GM23338 (cell line): ENCODE measurements around the gene TMEM134. TPM values are rescaled to one million over a fixed set of nuclear protein-coding genes. Genes with fewer than 3 reads are reported as not detected.

ENCODE experiments used
- ATAC-seq: fragments of 200-7000 bp; cut with Tn5 transposase; 3 replicates; pipeline ENCODE4 v1.9.1; 2020
- DNase-seq: peaks from one replicate; pipeline ENCODE4 v3.0.0-alpha.2; 2015; ENCODE audit warnings: low spot score
- H2AFZ ChIP-seq: fragments of 200-600 bp; sonication (generic); 2 replicates; pipeline ENCODE4 v1.8.0; 2016; ENCODE audit warnings: antibody characterized with exemption, mild to moderate bottlenecking, moderate library complexity
- H3F3A ChIP-seq: fragments of 200-600 bp; sonication (generic); replicated peaks from 2 replicates; pipeline ENCODE4 v1.8.0; 2017; ENCODE audit warnings: antibody characterized with exemption, mixed run types, low read depth
- H3K27ac ChIP-seq: fragments of 200-600 bp; sonication (generic); 2 replicates; pipeline ENCODE4 v1.6.1; 2016; ENCODE audit warnings: low read depth
- H3K27me3 ChIP-seq: fragments of 200-600 bp; sonication (generic); 2 replicates; pipeline ENCODE4 v1.8.0; 2016; ENCODE audit warnings: mild to moderate bottlenecking, mixed run types, moderate library complexity; ENCODE audit not compliant: insufficient read depth
- H3K36me3 ChIP-seq: fragments of 200-600 bp; sonication (generic); 2 replicates; pipeline ENCODE4 v1.8.0; 2016; ENCODE audit warnings: mild to moderate bottlenecking; ENCODE audit not compliant: insufficient read depth
- H3K4me1 ChIP-seq: fragments of 200-600 bp; sonication (generic); 2 replicates; pipeline ENCODE4 v1.8.0; 2016; ENCODE audit warnings: mild to moderate bottlenecking, moderate library complexity; ENCODE audit not compliant: insufficient read depth
- H3K4me2 ChIP-seq: fragments of 200-600 bp; sonication (generic); 2 replicates; pipeline ENCODE4 v1.7.1; 2017; ENCODE audit warnings: mixed run types
- H3K4me3 ChIP-seq: fragments of 200-600 bp; sonication (generic); 2 replicates; pipeline ENCODE4 v1.6.1; 2016; ENCODE audit warnings: mixed run types
- H3K79me2 ChIP-seq: fragments of 200-600 bp; sonication (generic); replicated peaks from 2 replicates; pipeline ENCODE4 v1.8.0; 2017; ENCODE audit warnings: mild to moderate bottlenecking; ENCODE audit not compliant: insufficient read depth
- H3K9me2 ChIP-seq: fragments of 200-600 bp; sonication (generic); 2 replicates; pipeline ENCODE4 v1.8.0; 2017; ENCODE audit not compliant: insufficient read depth
- H4K20me1 ChIP-seq: fragments of 200-600 bp; sonication (generic); replicated peaks from 2 replicates; pipeline ENCODE4 v1.8.0; 2017; ENCODE audit warnings: mild to moderate bottlenecking; ENCODE audit not compliant: insufficient read depth
- H3K27ac Mint-ChIP-seq: 2 replicates; pipeline ENCODE4 v1.8.0; 2020; ENCODE audit warnings: inconsistent platforms, mild to moderate bottlenecking, moderate library complexity, mixed read lengths
- H3K27me3 Mint-ChIP-seq: 3 replicates; pipeline ENCODE4 v1.8.0; 2022; ENCODE audit warnings: low read depth, mild to moderate bottlenecking, moderate library complexity, mixed read lengths, inconsistent platforms; ENCODE audit not compliant: insufficient read depth, poor library complexity
- H3K36me3 Mint-ChIP-seq: 3 replicates; pipeline ENCODE4 v1.8.0; 2021; ENCODE audit warnings: low read depth, mild to moderate bottlenecking, inconsistent platforms, moderate library complexity, mixed read lengths
- H3K4me1 Mint-ChIP-seq: 3 replicates; pipeline ENCODE4 v1.8.0; 2020; ENCODE audit warnings: mild to moderate bottlenecking, inconsistent platforms, mixed read lengths
- H3K4me3 Mint-ChIP-seq: 3 replicates; pipeline ENCODE4 v1.8.0; 2021; ENCODE audit warnings: moderate library complexity, mild to moderate bottlenecking, inconsistent platforms, mixed read lengths
- H3K9me3 Mint-ChIP-seq: 3 replicates; pipeline ENCODE4 v1.8.0; 2020; ENCODE audit warnings: moderate library complexity, mild to moderate bottlenecking, inconsistent platforms, mixed read lengths
- EZH2phosphoT487 ChIP-seq: fragments of 200-600 bp; sonication (generic); IDR thresholded peaks from one replicate; pipeline ENCODE4 v1.8.1; 2018; ENCODE audit warnings: antibody characterized with exemption; ENCODE audit not compliant: unreplicated experiment
- NANOG ChIP-seq: IDR thresholded peaks from 2 replicates; pipeline ENCODE4 v1.6.1; 2016; ENCODE audit warnings: antibody characterized with exemption, borderline replicate concordance
- POLR2AphosphoS5 ChIP-seq: IDR thresholded peaks from 2 replicates; pipeline ENCODE4 v1.6.1; 2016; ENCODE audit warnings: antibody characterized with exemption, low read depth
- STAT1 ChIP-seq: IDR thresholded peaks from one replicate; pipeline ENCODE4 v1.6.1; 2016; ENCODE audit warnings: antibody characterized with exemption; ENCODE audit not compliant: unreplicated experiment
- polyA plus RNA-seq: library from polyadenylated mRNA; unstranded; fragments of >200 nt; fragmentation: Nextera tagmentation; extraction: Ambion mirVana; gene quantifications from 2 replicates; pipeline ENCODE4 v1.2.1, GENCODE V29; 2016
- total RNA-seq: library from RNA; depleted of rRNA; stranded (reverse); fragments of >200 nt; shearing (Covaris generic); gene quantifications from 2 replicates; pipeline ENCODE4 v1.2.3, GENCODE V29; 2014
- TF ChIP-seq, protein P1 (sequence below): fragments of 250-450 bp; sonication (Bioruptor Pico); IDR thresholded peaks from 2 replicates; pipeline ENCODE4 v1.5.0; 2020; ENCODE audit warnings: mild to moderate bottlenecking, moderate library complexity
- TF ChIP-seq, protein P2 (sequence below): IDR thresholded peaks from one replicate; pipeline ENCODE4 v1.6.1; 2018; ENCODE audit warnings: antibody characterized with exemption; ENCODE audit not compliant: unreplicated experiment

TMEM134 gene
- total and polyA plus RNA-seq, 2 experiments from 2014 or later = 61.4 to 69.2 TPM

DNA sequence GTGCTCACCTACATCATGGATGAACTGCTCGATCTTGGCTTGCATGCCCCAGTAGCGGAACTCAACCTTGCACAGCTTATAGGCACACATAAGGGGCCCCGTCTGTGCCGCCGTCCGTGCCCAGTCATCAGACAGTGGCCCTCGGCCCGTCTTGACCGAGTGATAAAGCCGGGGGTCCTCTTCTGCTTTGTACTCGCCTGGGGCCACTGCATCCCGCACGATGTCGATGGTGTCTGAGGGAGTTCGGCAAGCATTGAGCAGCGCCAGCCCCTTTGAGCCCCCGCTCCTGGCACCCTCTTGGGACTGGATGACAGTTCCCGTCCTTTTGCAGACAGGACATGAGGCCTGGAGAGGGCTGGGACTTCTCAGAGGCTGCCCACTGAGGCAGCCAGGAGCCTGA, 32.8 kb upstream of the TMEM134 start (continued):
- TF ChIP-seq, protein P1, sequence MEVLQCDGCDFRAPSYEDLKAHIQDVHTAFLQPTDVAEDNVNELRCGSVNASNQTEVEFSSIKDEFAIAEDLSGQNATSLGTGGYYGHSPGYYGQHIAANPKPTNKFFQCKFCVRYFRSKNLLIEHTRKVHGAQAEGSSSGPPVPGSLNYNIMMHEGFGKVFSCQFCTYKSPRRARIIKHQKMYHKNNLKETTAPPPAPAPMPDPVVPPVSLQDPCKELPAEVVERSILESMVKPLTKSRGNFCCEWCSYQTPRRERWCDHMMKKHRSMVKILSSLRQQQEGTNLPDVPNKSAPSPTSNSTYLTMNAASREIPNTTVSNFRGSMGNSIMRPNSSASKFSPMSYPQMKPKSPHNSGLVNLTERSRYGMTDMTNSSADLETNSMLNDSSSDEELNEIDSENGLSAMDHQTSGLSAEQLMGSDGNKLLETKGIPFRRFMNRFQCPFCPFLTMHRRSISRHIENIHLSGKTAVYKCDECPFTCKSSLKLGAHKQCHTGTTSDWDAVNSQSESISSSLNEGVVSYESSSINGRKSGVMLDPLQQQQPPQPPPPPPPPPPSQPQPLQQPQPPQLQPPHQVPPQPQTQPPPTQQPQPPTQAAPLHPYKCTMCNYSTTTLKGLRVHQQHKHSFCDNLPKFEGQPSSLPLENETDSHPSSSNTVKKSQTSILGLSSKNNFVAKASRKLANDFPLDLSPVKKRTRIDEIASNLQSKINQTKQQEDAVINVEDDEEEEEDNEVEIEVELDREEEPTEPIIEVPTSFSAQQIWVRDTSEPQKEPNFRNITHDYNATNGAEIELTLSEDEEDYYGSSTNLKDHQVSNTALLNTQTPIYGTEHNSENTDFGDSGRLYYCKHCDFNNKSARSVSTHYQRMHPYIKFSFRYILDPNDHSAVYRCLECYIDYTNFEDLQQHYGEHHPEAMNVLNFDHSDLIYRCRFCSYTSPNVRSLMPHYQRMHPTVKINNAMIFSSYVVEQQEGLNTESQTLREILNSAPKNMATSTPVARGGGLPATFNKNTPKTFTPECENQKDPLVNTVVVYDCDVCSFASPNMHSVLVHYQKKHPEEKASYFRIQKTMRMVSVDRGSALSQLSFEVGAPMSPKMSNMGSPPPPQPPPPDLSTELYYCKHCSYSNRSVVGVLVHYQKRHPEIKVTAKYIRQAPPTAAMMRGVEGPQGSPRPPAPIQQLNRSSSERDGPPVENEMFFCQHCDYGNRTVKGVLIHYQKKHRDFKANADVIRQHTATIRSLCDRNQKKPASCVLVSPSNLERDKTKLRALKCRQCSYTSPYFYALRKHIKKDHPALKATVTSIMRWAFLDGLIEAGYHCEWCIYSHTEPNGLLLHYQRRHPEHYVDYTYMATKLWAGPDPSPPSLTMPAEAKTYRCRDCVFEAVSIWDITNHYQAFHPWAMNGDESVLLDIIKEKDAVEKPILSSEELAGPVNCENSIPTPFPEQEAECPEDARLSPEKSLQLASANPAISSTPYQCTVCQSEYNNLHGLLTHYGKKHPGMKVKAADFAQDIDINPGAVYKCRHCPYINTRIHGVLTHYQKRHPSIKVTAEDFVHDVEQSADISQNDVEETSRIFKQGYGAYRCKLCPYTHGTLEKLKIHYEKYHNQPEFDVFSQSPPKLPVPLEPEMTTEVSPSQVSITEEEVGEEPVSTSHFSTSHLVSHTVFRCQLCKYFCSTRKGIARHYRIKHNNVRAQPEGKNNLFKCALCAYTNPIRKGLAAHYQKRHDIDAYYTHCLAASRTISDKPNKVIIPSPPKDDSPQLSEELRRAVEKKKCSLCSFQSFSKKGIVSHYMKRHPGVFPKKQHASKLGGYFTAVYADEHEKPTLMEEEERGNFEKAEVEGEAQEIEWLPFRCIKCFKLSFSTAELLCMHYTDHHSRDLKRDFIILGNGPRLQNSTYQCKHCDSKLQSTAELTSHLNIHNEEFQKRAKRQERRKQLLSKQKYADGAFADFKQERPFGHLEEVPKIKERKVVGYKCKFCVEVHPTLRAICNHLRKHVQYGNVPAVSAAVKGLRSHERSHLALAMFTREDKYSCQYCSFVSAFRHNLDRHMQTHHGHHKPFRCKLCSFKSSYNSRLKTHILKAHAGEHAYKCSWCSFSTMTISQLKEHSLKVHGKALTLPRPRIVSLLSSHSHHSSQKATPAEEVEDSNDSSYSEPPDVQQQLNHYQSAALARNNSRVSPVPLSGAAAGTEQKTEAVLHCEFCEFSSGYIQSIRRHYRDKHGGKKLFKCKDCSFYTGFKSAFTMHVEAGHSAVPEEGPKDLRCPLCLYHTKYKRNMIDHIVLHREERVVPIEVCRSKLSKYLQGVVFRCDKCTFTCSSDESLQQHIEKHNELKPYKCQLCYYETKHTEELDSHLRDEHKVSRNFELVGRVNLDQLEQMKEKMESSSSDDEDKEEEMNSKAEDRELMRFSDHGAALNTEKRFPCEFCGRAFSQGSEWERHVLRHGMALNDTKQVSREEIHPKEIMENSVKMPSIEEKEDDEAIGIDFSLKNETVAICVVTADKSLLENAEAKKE (CRISPR knock-in tag) = no peak

DNA sequence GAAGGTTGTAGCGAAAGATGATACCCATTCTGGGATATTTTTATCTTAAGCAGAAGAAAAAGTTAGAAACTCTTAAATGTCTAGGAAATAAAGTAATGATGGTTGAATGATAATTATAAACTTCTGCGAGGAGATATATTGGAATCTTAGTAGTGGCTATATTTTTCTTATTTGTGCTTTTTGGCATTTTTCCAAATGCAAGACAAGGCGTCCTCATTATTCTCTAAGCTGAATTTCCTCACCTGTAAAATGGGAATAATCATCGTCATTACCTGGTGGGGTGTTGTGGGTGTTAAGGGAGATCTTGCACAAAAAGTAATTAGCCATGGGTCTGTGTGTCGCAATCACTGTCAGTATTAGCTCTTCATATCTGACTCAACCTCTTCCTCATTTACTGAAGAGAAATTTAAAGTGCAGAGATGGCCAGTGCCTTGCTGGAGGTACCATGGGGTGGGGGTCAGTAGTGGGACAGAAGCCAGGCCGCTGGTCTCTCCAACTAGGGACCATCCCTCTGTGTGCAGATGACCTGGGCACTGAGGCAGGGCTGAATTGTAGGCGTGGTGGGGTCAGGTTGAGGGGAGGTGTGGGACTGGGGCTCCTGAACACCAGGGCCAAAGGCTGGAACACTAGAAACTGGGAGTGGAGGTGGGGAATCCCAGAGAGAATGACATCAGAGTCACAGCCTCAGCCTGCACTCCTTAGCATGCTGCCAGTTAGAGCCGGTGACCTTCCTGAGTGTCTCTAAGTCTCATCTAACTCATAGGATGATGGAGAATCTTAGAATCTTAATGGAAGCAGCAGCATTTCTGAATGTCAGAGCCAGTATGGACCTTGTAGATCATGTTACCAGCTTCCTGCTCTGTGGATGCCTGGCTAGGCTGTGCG, 32.0 kb upstream of the TMEM134 start:
- no peak overlapping the region; the same call in 2 of the 3 replicates for H3K4me3 Mint-ChIP-seq

More for the DNA sequence above, 32.0 kb upstream of the TMEM134 start:
- H3K27ac Mint-ChIP-seq = no peak overlapping the region
- DNase-seq (no peak), ATAC-seq (no peak)
- peaks cover 4% of the 10 kb centered on the region; the same call in 1 of the 2 replicates for H3K36me3 ChIP-seq
- H3F3A ChIP-seq = 0 out of 2 replicates have a peak, but pooled peaks cover 5% of the 10 kb centered on the region
- H3K27me3 ChIP-seq = no peaks in the 10 kb centered on the region; the same call in 1 of the 2 replicates
- no peak for TF ChIP-seq STAT1
- TF ChIP-seq, protein P2, sequence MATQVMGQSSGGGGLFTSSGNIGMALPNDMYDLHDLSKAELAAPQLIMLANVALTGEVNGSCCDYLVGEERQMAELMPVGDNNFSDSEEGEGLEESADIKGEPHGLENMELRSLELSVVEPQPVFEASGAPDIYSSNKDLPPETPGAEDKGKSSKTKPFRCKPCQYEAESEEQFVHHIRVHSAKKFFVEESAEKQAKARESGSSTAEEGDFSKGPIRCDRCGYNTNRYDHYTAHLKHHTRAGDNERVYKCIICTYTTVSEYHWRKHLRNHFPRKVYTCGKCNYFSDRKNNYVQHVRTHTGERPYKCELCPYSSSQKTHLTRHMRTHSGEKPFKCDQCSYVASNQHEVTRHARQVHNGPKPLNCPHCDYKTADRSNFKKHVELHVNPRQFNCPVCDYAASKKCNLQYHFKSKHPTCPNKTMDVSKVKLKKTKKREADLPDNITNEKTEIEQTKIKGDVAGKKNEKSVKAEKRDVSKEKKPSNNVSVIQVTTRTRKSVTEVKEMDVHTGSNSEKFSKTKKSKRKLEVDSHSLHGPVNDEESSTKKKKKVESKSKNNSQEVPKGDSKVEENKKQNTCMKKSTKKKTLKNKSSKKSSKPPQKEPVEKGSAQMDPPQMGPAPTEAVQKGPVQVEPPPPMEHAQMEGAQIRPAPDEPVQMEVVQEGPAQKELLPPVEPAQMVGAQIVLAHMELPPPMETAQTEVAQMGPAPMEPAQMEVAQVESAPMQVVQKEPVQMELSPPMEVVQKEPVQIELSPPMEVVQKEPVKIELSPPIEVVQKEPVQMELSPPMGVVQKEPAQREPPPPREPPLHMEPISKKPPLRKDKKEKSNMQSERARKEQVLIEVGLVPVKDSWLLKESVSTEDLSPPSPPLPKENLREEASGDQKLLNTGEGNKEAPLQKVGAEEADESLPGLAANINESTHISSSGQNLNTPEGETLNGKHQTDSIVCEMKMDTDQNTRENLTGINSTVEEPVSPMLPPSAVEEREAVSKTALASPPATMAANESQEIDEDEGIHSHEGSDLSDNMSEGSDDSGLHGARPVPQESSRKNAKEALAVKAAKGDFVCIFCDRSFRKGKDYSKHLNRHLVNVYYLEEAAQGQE = no peak
- TF ChIP-seq EZH2phosphoT487 = no peak
- TF ChIP-seq POLR2AphosphoS5 = no peak
- no peak for TF ChIP-seq NANOG
- peaks cover 15% of the 10 kb centered on the region for H3K27me3 Mint-ChIP-seq
- no peak overlapping the region for H3K27ac ChIP-seq
- no peaks in the 10 kb centered on the region for H3K79me2 ChIP-seq
- H3K9me2 ChIP-seq = no peaks in the 10 kb centered on the region
- H3K4me3 ChIP-seq = no peak overlapping the region
- H2AFZ ChIP-seq = no peak overlapping the region
- peaks cover 12% of the 10 kb centered on the region for H3K4me1 ChIP-seq
- no peak overlapping the region for H3K4me2 ChIP-seq
- peaks cover 10% of the 10 kb centered on the region; the same call in 1 of the 2 replicates for H4K20me1 ChIP-seq
- no peaks in the 10 kb centered on the region; the same call in 2 of the 3 replicates for H3K9me3 Mint-ChIP-seq
- peaks cover 10% of the 10 kb centered on the region for H3K4me1 Mint-ChIP-seq
- peaks cover 9% of the 10 kb centered on the region; the same call in 2 of the 3 replicates for H3K36me3 Mint-ChIP-seq
